Spleen (tissue), 11 donors: Measurements from ENCODE around the gene TXNDC2. TPM values are rescaled to one million over a fixed set of nuclear protein-coding genes. Genes with fewer than 3 reads are reported as not detected.
A peak's percentile ranks its signal among the peaks of the same experiment; 100 is the strongest.
"Not testable (repeated sequence)": the region's sequence is repeated elsewhere in the genome, so short reads cannot be mapped to it uniquely, and the experiment has no call there.

Experiments used
- DNase-seq: peaks from one replicate; pipeline ENCODE4 v3.0.0-alpha.2; 2020
- H3K27ac ChIP-seq, 8 donors: fragments of 200-600 bp; sonication (generic) in 7 of 8; 1 replicate in 4 of 8; 2 replicates in 4 of 8; pipeline versions ENCODE4 v1.5.0 to v1.8.0; 2016 to 2021; ENCODE audit warnings: inconsistent platforms in 4 of 8, mild to moderate bottlenecking in 4 of 8, moderate library complexity in 1 of 8
- H3K27me3 ChIP-seq, 7 donors: fragments of 200-600 bp; sonication (generic) in 6 of 7; replicated peaks in 1 of 7; 1 replicate in 4 of 7; 2 replicates in 3 of 7; pipeline versions ENCODE4 v1.5.0 to v1.8.0; 2016 to 2021; ENCODE audit warnings: inconsistent platforms in 3 of 7, mild to moderate bottlenecking in 1 of 7
- H3K36me3 ChIP-seq, 6 donors: fragments of 200-600 bp; sonication (generic) in 5 of 6; 1 replicate in 4 of 6; 2 replicates in 2 of 6; pipeline versions ENCODE4 v1.5.0 to v1.8.0; 2016 to 2021; ENCODE audit warnings: inconsistent platforms in 2 of 6
- H3K4me1 ChIP-seq, 6 donors: fragments of 200-600 bp; sonication (generic) in 5 of 6; 1 replicate in 3 of 6; 2 replicates in 3 of 6; pipeline versions ENCODE4 v1.5.0 to v1.8.0; 2016 to 2021; ENCODE audit warnings: inconsistent platforms in 3 of 6
- H3K4me3 ChIP-seq, 8 donors: fragments of 200-600 bp; sonication (generic) in 7 of 8; 1 replicate in 4 of 8; 2 replicates in 4 of 8; pipeline versions ENCODE4 v1.5.0 to v1.8.0; 2016 to 2021; ENCODE audit warnings: inconsistent platforms in 4 of 8, mild to moderate bottlenecking in 4 of 8, moderate library complexity in 2 of 8
- H3K9me3 ChIP-seq, 8 donors: fragments of 200-600 bp; sonication (generic) in 7 of 8; 1 replicate in 4 of 8; 2 replicates in 4 of 8; pipeline versions ENCODE4 v1.5.0 to v1.8.0; 2016 to 2021; ENCODE audit warnings: inconsistent platforms in 4 of 8
- CTCF ChIP-seq, 11 experiments: fragments of 200-600 bp in 7 of 11; fragments of 450-650 bp in 4 of 11; sonication (generic) in 4 of 11; IDR thresholded peaks in 8 of 11; conservative IDR thresholded peaks in 3 of 11; 1 replicate in 7 of 11; 2 replicates in 4 of 11; pipeline versions ENCODE4 v1.4.0 to v1.8.0; 2016 to 2021; ENCODE audit warnings: antibody characterized with exemption in 11 of 11, inconsistent platforms in 4 of 11, mild to moderate bottlenecking in 1 of 11
- POLR2A ChIP-seq, 3 donors: fragments of 450-650 bp; IDR thresholded peaks; one replicate each; pipeline ENCODE4 v1.5.1; 2017; ENCODE audit warnings: antibody characterized with exemption in 3 of 3, mild to moderate bottlenecking in 1 of 3
- POLR2AphosphoS5 ChIP-seq, 3 donors: sonication (generic); formaldehyde crosslinking; IDR thresholded peaks; one replicate each; pipeline ENCODE4 v1.5.1; 2017; ENCODE audit warnings: antibody characterized with exemption in 3 of 3
- WGBS, 5 donors: extraction: QIAGEN DNeasy Blood & Tissue Kit in 3 of 5; methylation state at CpG; one replicate each; pipeline versions ENCODE4 v1.1.5 to v1.1.7; 2013 to 2018; 5-methylcytosine and 5-hydroxymethylcytosine counted together
- intact Hi-C: fragments of 100-400 bp; cut with DNase I; formaldehyde crosslinking; loops from one replicate; pipeline ENCODE4 v1.15.0; 2023; ENCODE audit warnings: low total_unique reads
- polyA plus RNA-seq, 3 donors: library from polyadenylated mRNA; stranded (reverse); fragments of 200-250 nt; gene quantifications; one replicate each; pipeline ENCODE4 v1.2.1, GENCODE V29; 2013
- total RNA-seq, 7 donors: library from RNA; depleted of rRNA in 3 of 7; stranded (reverse); fragments of >200 nt in 3 of 7; fragmentation: NEBNext Ultra II Directional in 4 of 7; extraction: Animal tissue kit (Norgen Biotek cat#: 25700) in 4 of 7; gene quantifications; one replicate each; pipeline versions ENCODE4 v1.1.0 to v1.2.1, GENCODE V29; 2016 to 2021
- donor health status: healthy with polysubstance abuse.
- donor health status: DM: no; HTN: no; CAD: no; lungs with moderate emphysema.
- donor health status: DM: no; HTN: no; CAD: no.
- donor health status: Bipolar disorder and iron deficiency.
- donor health status: healthy.
- donor health status: DM: no; HTN: no; CAD: no.
- donor health status: DM: yes; HTN: yes; CAD: no.

TXNDC2 gene
- total and polyA plus RNA-seq, 10 donors, result 0.03 to 0.93 (median 0.41) TPM; not detected in 4

DNA sequence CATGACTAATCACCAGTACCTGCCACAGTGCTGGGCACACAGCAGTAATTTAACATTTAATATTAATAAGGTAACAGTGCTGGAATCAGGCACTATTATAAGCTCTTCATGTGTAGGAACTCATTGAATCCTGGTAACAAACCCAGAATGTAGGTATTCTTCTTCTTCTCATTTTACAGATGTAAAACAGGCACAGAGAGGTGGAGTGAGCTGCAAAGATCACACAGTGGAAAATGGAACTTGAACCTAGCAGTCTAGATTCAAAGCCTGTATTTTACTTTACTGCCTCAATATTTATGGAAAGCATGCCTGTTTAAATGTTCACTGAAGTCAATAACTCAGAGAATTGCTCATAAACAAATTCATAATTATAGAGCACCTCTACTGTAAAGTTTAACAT, 24.3 kb downstream of the TXNDC2 start:
- no peak for TF ChIP-seq POLR2A (IDR thresholded peaks at IDR 0.05)
- no peak for TF ChIP-seq POLR2AphosphoS5 (IDR thresholded peaks at IDR 0.05)
- TF ChIP-seq CTCF (IDR thresholded peaks at IDR 0.05 in 8 of 11, conservative IDR thresholded peaks at IDR 0.05 in 3 of 11), result no peak
- Histone ChIP-seq H3K27ac (peak overlapping the region in 2 of 8 donors; percentile 27 to 58), H3K4me3 (no peak overlapping the region), H3K4me1 (peaks cover 0 to 24% (median 10%) of the 10 kb centered on the region in 6 donors), H3K27me3 (no peaks in the 10 kb centered on the region), H3K36me3 (no peaks in the 10 kb centered on the region), H3K9me3 (no peaks in the 10 kb centered on the region)
- intact Hi-C loops, result no loop called here
- no peak for DNase-seq

DNA sequence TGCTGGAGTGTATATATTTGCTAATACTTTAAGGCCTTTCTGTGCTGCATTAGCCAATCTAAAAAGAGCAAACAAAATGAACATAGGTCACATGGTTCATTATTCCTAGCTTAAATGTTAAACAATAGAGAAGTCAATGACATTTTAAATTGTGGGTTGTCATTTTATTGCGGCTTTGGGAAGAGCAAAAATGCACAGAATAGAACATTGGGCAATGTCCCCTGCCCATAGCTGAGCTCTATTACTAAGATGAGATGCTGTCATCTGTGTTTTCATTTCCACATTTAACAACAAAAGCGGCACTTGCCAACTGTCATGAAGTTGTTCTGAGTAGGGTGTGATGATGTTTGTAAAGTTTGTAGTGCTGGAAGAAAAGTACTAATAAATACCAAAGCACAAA, 24.9 kb downstream of the TXNDC2 start:
- 80 to 88% (median 85%) methylated on average over 2 of the region's 2 CpGs for WGBS, 5 donors

GRCh38 chr18:9911226-9911625, 25.5 kb downstream of the TXNDC2 start:
- no peaks in the 10 kb centered on the region for H3K9me3 ChIP-seq
- peak overlapping the region in 2 of 8 donors; percentile 5 to 58 for H3K27ac ChIP-seq
- no peaks in the 10 kb centered on the region for H3K36me3 ChIP-seq
- no peaks in the 10 kb centered on the region for H3K27me3 ChIP-seq
- no peak overlapping the region for H3K4me3 ChIP-seq
- H3K4me1 ChIP-seq, result peaks cover 11 to 25% (median 21%) of the 10 kb centered on the region in 6 donors
- no peak for DNase-seq
- WGBS, 5 donors, result 84 to 93% (median 88%) methylated on average over 5 of the region's 5 CpGs
- TF ChIP-seq POLR2A (IDR thresholded peaks at IDR 0.05), result no peak
- no peak for TF ChIP-seq CTCF (IDR thresholded peaks at IDR 0.05 in 8 of 11, conservative IDR thresholded peaks at IDR 0.05 in 3 of 11)
- no peak for TF ChIP-seq POLR2AphosphoS5 (IDR thresholded peaks at IDR 0.05)
- intact Hi-C loops, result no loop called here

More for the DNA sequence above, 24.9 kb downstream of the TXNDC2 start:
- Histone ChIP-seq H3K27me3 (no peaks in the 10 kb centered on the region), H3K27ac (peak overlapping the region in 2 of 8 donors; percentile 27 to 58), H3K36me3 (no peaks in the 10 kb centered on the region), H3K9me3 (no peaks in the 10 kb centered on the region), H3K4me3 (no peak overlapping the region), H3K4me1 (peaks cover 5 to 24% (median 15%) of the 10 kb centered on the region in 6 donors)
- no peak for TF ChIP-seq POLR2A (IDR thresholded peaks at IDR 0.05)
- TF ChIP-seq CTCF (IDR thresholded peaks at IDR 0.05 in 8 of 11, conservative IDR thresholded peaks at IDR 0.05 in 3 of 11), result no peak
- no peak for TF ChIP-seq POLR2AphosphoS5 (IDR thresholded peaks at IDR 0.05)
- no peak for DNase-seq
- intact Hi-C loops, result no loop called here

DNA sequence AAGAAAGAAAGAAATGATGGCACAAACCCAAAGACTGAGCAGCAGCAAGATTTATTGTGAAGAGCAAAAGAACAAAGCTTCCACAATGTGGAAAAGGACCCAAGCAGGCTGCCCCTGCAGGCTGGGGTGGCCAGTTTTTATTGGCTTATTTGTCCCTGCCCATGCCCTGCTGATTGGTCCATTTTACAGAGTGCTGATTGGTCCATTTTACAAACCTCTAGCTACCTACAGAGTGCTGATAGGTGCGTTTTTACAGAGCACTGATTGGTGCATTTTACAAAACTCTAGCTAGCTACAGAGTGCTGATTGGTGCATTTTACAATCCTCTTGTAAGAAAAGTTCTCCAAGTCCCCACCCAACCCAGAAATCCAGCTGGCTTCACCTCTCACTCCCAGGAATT, 26.5 kb downstream of the TXNDC2 start:
- H3K9me3 ChIP-seq, H3K36me3 ChIP-seq, DNase-seq, intact Hi-C loops, H3K27ac ChIP-seq, H3K4me3 ChIP-seq, H3K27me3 ChIP-seq: not testable (repeated sequence)
- 95 to 100% (median 96%) methylated on average over 1 of the region's 1 CpG for WGBS, 5 donors
- H3K4me1 ChIP-seq, result peaks cover 20 to 36% (median 29%) of the 10 kb centered on the region in 6 donors

DNA sequence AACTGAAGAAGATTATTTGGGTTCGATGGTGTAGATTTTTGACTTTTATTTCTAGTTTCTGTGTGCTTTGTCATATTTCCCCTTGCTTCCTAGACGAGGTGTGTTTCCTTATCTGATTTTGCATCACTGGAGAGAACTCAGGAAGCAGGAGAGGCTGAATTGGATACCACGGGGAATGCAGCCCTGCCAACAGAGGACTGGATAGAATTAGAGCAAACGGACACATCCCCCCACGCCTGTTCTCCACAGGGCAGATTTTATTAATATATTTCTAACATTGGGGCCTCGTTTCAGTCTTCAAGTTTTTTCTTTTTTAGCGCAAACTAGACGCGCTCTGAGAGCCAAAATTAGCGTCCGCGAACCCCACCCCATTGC, 27.4 kb downstream of the TXNDC2 start:
- peak overlapping the region; percentile 99 to 100 (median 100) for H3K27ac ChIP-seq
- WGBS, 5 donors, result 7 to 9% (median 8%) methylated on average over 12 of the region's 12 CpGs
- H3K4me3 ChIP-seq, result peak overlapping the region; percentile 73 to 92 (median 89)
- intact Hi-C loops, result no loop called here
- no peaks in the 10 kb centered on the region for H3K9me3 ChIP-seq
- DNase-seq, result no peak
- peaks cover 29 to 44% (median 38%) of the 10 kb centered on the region in 6 donors for H3K4me1 ChIP-seq
- H3K27me3 ChIP-seq, result no peaks in the 10 kb centered on the region
- TF ChIP-seq POLR2AphosphoS5 (IDR thresholded peaks at IDR 0.05), result no peak
- no peak for TF ChIP-seq POLR2A (IDR thresholded peaks at IDR 0.05)
- TF ChIP-seq CTCF (IDR thresholded peaks at IDR 0.05 in 8 of 11, conservative IDR thresholded peaks at IDR 0.05 in 3 of 11), result no peak
- no peaks in the 10 kb centered on the region for H3K36me3 ChIP-seq
